ENCODE measurements around the gene CNNM1.

CNNM1 gene

GRCh38 chr10:99337901-99338300 is 8.7 kb downstream of the CNNM1 start:
- no peak for TF ChIP-seq CTCF (IDR thresholded peaks at IDR 0.05)

- no peak for TF ChIP-seq CTCF (IDR thresholded peaks at IDR 0.05)
These were observed 9.9 kb downstream of the CNNM1 start for GRCh38 chr10:99339077-99339476.

GRCh38 chr10:99339563-99340047 is 10.4 kb downstream of the CNNM1 start:
- no peak for TF ChIP-seq CTCF (IDR thresholded peaks at IDR 0.05)

- TF ChIP-seq CTCF (IDR thresholded peaks at IDR 0.05) = no peak
These were observed 11.5 kb downstream of the CNNM1 start for GRCh38 chr10:99340650-99341049.

GRCh38 chr10:99341248-99341647 is 12.1 kb downstream of the CNNM1 start:
- no peak for TF ChIP-seq CTCF (IDR thresholded peaks at IDR 0.05)

GRCh38 chr10:99341860-99342490 is 12.8 kb downstream of the CNNM1 start:
- no peak for TF ChIP-seq CTCF (IDR thresholded peaks at IDR 0.05)

- TF ChIP-seq CTCF (IDR thresholded peaks at IDR 0.05) = no peak
These were observed 14.1 kb downstream of the CNNM1 start for GRCh38 chr10:99343262-99343661.

- no peak for TF ChIP-seq CTCF (IDR thresholded peaks at IDR 0.05)
These were observed 15.6 kb downstream of the CNNM1 start for GRCh38 chr10:99344715-99345114.

Measured in LNCAP (cell line).